ENCODE measurements around the gene EHD1. TPM values are rescaled to one million over a fixed set of nuclear protein-coding genes. Genes with fewer than 3 reads are reported as not detected.

The EHD1 gene
- total RNA-seq, 4 donors from 2014 or later = 37.2 to 108 (median 46.4) TPM

DNA sequence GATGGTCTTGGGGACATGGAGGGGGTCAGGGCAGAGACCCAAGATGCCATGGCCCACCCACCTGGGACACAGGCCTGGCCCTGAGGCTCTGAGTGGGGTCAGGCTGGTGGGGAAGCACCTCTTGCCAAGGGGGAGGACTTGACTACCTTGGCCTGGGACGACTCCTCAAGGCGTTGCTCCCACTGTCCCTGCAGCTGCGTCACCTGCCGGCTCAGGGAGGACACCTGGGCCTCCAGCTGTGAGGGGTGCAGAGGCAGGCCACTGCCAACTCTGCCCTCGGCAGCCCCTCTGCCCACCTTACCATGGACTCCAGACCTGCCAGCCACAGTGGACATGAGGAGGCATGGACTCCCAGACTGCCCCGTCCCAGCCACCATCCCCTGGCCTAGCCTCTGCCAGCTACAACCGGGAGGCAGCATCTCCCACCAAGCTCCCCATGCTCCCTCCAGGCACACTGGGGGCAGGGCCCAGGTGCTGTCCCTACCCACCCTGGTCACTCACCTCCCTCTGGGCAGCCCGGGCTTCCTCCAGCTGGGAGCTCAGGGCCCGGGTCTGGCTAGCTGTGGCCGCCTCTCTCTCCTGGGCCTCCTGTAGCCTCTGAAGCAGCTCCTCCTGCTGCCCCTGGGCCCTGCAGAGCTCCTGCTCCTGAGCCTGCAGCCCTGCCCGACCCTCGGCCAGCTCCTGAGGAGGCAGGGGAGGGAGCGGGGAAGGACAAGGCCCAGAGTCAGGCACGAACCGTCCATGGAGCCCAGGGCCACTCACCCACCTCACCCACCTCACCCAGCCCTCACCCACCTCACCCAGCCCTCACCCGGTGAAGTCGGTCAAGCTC is 42.6 kb downstream of the EHD1 start:
- TF ChIP-seq, protein P1, sequence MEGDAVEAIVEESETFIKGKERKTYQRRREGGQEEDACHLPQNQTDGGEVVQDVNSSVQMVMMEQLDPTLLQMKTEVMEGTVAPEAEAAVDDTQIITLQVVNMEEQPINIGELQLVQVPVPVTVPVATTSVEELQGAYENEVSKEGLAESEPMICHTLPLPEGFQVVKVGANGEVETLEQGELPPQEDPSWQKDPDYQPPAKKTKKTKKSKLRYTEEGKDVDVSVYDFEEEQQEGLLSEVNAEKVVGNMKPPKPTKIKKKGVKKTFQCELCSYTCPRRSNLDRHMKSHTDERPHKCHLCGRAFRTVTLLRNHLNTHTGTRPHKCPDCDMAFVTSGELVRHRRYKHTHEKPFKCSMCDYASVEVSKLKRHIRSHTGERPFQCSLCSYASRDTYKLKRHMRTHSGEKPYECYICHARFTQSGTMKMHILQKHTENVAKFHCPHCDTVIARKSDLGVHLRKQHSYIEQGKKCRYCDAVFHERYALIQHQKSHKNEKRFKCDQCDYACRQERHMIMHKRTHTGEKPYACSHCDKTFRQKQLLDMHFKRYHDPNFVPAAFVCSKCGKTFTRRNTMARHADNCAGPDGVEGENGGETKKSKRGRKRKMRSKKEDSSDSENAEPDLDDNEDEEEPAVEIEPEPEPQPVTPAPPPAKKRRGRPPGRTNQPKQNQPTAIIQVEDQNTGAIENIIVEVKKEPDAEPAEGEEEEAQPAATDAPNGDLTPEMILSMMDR (IDR thresholded peaks at IDR 0.05; ENCODE audit: low read depth) = no peak

DNA sequence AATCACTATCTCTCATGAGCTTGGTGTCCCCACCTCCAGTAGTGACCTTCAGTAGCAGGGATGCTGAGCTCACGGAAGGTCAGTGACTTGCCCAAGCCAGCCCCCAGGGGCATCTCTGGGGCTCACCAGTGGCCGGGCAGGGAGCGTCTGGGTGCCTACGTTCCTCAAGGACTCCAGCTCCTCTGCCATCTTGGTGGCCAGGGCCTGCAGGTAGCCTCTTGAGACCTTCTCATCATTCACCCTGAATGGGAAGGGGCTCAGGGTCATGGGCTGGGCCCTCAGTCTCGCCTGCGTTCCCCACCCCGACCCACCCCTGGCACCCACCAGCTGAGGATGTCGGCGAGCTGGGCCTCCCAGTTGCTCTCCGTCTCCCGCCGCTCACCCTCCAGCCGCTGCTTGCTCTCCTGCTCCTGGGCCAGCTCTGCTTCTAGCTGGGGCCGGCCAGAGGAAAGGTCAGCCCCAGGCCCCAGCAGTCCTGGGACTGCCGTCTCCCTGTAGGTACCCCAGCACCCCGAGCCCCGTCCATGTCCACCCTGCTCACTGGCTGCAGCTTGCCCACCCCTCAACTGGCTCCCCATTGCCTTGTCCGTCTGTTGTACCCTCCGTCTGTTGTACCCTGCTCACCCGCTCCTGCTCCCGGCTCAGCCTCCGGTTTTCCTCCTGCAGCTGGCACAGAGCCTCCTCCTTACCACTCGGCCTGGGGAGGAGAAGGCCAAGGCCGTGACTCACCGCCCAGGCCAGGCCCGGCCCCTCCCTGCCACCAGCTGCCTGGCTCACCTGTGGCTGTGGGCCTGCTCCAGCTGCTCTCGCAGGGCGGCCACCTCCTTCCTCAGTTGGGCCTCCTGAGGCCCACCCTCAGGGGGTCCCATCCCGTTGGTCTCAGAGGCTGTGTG is 43.5 kb downstream of the EHD1 start:
- TF ChIP-seq, protein P1 (IDR thresholded peaks at IDR 0.05; ENCODE audit: low read depth) = no peak

DNA sequence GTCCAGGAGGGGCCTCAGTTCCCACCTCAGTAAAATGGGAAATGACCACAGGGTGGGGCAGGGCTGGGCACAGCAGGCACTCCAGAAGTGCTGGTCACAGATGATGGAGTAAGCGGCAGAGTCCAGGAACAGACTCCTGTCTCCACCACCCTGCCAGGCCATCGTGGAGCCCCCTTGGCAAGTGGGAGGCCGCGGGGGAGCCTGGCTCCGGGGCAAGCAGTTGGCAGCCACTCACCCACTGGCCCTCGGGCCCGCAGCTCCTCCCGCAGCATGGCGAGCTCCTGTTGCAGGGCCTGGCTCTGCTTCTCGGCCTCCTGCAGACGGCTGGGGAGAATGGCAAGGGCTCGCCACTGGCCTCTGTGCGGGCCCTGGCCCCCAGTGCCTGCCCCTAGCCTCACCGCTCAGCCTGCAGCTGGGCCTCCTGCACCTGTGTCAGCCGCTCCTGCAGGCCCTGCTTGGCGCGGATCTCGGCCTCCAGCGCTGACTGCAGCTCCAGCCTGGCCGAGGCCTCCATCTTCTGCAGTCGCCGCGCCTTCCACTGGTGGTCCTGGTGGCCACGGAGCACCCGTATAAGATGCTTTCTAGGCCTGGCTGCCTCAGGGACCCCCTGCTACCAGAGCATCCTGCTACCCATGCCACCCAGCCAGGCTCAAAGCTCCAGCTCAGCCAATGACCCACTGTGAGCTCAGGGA is 44.2 kb downstream of the EHD1 start:
- TF ChIP-seq, protein P1 (IDR thresholded peaks at IDR 0.05; ENCODE audit: low read depth) = no peak

DNA sequence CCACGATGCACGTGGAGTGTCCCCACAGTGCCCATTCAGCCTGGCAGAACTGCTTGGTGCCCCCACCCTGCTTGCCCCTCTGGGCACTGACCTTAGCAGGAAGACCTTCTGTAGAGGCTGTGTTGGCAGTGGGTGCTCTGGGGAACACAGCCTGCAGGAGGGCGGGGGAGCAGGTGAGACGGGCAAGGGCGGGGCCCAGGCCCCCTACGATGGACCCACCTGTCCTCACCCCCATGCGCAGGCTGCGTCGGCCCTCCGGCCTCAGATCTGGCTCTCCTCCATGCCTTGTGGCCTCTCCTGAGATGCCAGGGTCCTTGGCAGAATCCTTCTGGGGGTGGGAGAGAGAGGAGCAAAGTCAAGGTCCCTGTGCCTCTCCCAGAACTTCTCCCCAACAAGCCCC is 44.9 kb downstream of the EHD1 start:
- TF ChIP-seq, protein P1 (IDR thresholded peaks at IDR 0.05; ENCODE audit: low read depth) = no peak

DNA sequence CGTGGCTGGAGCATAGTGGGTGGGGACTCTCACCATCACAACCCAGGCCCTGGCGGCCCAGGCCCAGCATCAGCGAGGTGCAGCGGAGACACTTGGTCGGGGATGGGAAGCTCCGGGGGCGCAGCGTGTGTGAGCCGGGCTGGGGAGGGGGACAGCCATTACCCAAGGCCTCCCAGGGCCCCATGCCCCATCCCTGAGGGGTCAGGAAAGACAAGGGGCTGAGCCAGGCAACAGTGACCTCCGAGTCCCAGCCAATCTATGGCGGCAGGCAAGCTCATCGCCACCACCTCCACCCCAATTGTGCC is 45.3 kb downstream of the EHD1 start:
- TF ChIP-seq, protein P1 (IDR thresholded peaks at IDR 0.05; ENCODE audit: low read depth) = no peak

DNA sequence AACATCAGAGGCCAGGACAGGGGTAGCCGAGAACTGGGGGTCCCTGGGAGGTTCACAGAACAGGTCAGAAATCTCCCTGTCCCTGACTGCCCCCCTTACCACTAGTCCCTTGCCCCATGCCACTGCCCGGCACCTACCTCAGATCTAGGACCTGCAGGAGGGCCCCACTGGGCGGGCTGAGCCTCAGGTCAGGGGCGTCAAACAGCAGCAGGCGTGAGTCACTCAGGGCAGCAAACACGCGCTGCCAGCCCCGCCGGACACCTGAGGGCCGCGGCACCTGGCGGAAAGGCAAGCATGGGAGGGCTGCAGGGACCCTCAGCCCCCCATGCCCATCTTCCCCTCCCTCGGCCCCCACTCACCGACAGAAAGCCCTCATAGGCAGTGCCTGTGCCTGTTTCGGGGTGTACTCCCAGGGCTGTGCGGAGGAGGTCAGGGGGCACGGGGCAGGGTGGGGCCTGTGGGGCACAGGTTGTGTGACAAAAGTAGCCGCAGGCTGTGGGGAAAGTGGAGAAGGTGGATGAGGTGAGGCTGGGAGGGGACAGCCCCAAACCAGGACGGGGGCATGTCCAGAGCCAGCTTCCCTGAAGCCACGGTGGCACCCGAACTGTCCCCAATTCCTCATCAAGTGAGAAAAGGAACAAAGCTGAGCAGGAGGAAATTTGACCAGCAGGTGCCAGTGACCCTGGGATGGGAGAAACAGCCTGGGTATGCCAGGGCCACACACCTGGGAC is 45.8 kb downstream of the EHD1 start:
- TF ChIP-seq, protein P1 (IDR thresholded peaks at IDR 0.05; ENCODE audit: low read depth) = no peak
